HL-60 (cell line): ENCODE measurements around the gene RAB44.

Experiments
- DNase-seq, 2 experiments: peaks; one replicate each; pipeline ENCODE4 v3.0.0-alpha.2; 2010 to 2020; ENCODE audit warnings: low read depth in 1 of 2, low spot score in 1 of 2
- H3K27ac ChIP-seq: fragments of 250-450 bp; sonication (Bioruptor Pico); replicated peaks from 2 replicates; pipeline ENCODE4 v1.5.1; 2020; ENCODE audit warnings: mild to moderate bottlenecking, moderate library complexity
- H3K27me3 ChIP-seq: fragments of 250-450 bp; sonication (Bioruptor Pico); 2 replicates; pipeline ENCODE4 v1.5.1; 2021; ENCODE audit warnings: mild to moderate bottlenecking, moderate library complexity; ENCODE audit not compliant: insufficient read depth, poor library complexity, severe bottlenecking
- H3K4me3 ChIP-seq: replicated peaks from 2 replicates; pipeline ENCODE4 v1.5.1; 2011; ENCODE audit warnings: mild to moderate bottlenecking, control low read depth, low read length; ENCODE audit not compliant: insufficient read depth
- GABPA ChIP-seq: IDR thresholded peaks from 2 replicates; pipeline ENCODE4 v1.6.1; 2012; ENCODE audit warnings: low read depth
- POLR2AphosphoS5 ChIP-seq: IDR thresholded peaks from 2 replicates; pipeline ENCODE4 v1.6.1; 2012; ENCODE audit warnings: low read depth
- REST ChIP-seq: IDR thresholded peaks from 2 replicates; pipeline ENCODE4 v1.6.1; 2012; ENCODE audit warnings: low read depth; ENCODE audit not compliant: insufficient replicate concordance
- SPI1 ChIP-seq: IDR thresholded peaks from 2 replicates; pipeline ENCODE4 v1.6.1; 2012; ENCODE audit warnings: low read depth, mild to moderate bottlenecking, borderline replicate concordance
- TF ChIP-seq, protein P1 (sequence below): IDR thresholded peaks from one replicate; pipeline ENCODE4 v1.5.1; 2011; ENCODE audit warnings: low read length, control low read depth, inconsistent platforms; ENCODE audit not compliant: insufficient read depth

The RAB44 gene

DNA sequence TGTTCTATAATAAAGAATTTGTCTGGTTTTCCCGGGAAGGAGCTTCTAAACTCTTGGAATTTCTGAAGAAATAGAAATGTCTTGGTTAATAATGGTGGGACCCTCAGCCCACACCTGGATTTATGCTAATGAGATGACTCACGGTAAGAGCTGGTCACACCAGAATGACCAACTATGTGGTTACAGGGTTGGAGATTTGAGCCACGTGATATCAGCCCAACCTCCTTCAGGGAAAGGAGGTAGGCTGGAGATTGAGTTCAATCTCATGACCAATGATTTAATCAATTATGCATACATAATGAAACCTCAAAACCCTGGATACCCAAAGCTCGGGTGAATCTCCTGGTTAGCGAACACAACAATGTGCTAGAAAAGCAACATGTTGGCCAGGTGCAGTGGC is 41.2 kb upstream of the RAB44 start:
- Histone ChIP-seq H3K27ac (no peak overlapping the region), H3K27me3 (no peaks in the 10 kb centered on the region), H3K4me3 (no peak overlapping the region)
- TF ChIP-seq, protein P1, sequence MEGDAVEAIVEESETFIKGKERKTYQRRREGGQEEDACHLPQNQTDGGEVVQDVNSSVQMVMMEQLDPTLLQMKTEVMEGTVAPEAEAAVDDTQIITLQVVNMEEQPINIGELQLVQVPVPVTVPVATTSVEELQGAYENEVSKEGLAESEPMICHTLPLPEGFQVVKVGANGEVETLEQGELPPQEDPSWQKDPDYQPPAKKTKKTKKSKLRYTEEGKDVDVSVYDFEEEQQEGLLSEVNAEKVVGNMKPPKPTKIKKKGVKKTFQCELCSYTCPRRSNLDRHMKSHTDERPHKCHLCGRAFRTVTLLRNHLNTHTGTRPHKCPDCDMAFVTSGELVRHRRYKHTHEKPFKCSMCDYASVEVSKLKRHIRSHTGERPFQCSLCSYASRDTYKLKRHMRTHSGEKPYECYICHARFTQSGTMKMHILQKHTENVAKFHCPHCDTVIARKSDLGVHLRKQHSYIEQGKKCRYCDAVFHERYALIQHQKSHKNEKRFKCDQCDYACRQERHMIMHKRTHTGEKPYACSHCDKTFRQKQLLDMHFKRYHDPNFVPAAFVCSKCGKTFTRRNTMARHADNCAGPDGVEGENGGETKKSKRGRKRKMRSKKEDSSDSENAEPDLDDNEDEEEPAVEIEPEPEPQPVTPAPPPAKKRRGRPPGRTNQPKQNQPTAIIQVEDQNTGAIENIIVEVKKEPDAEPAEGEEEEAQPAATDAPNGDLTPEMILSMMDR, result no peak
- TF ChIP-seq SPI1 (no peak), REST (no peak), GABPA (no peak), POLR2AphosphoS5 (no peak)
- no peak for DNase-seq

- no peaks in the 10 kb centered on the region for H3K27me3 ChIP-seq
- DNase-seq, result no peak
- TF ChIP-seq GABPA (no peak), REST (no peak), SPI1 (no peak)
- TF ChIP-seq, protein P1, result no peak
- H3K27ac ChIP-seq, result no peak overlapping the region
- H3K4me3 ChIP-seq, result no peak overlapping the region
Measured at GRCh38 chr6:36657271-36657670, 40.4 kb upstream of the RAB44 start.

- no peak for DNase-seq
- no peak for TF ChIP-seq GABPA
- no peak for TF ChIP-seq REST
- no peak for TF ChIP-seq SPI1
- TF ChIP-seq, protein P1, result no peak
- TF ChIP-seq POLR2AphosphoS5, result no peak
- no peak overlapping the region for H3K4me3 ChIP-seq
- no peaks in the 10 kb centered on the region for H3K27me3 ChIP-seq
- H3K27ac ChIP-seq, result no peak overlapping the region
Measured at GRCh38 chr6:36657942-36658544, 39.6 kb upstream of the RAB44 start.
